Measurements from ENCODE around the gene COL6A2.

DNA sequence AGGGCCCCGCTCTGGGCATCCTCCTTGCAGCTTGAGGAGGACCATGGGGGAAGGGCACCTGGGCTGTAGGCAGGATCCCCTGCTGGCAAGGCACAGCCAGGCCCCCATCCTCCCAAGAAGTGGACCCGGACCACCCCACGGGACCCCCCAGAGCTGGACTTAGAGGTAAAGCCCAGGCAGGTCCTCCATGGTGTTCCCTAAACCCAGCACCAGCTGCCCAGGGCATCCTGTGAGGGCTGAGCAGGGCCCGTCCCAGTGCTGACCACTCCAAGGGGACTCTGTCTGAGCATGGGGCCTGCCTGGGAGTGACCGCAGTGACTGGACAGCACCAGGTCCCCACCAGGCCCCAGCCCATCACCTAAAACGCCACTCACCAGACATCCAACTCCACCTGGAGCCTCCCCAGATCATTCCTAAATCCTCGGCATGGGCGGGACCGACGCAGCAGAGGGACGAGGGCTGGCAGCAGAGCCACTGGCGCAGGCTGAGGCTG, 21.3 kb downstream of the COL6A2 start:
- no peak for TF ChIP-seq CTCF (IDR thresholded peaks at IDR 0.05)
- no peak for TF ChIP-seq POLR2A (IDR thresholded peaks at IDR 0.05)
- no peak for TF ChIP-seq POLR2AphosphoS5 (IDR thresholded peaks at IDR 0.05)

Data from suprapubic skin (tissue), 4 donors.